Stimulated activated CD4-positive, alpha-beta T cell treated with anti-CD3 and anti-CD28 coated beads, Interleukin-15, amount 100 ng/mL, for 24 hours (primary cell): ENCODE data around the gene POU3F3.

Source experiments
- DNase-seq: peaks from one replicate; pipeline ENCODE4 v3.0.0-alpha.2; 2020

POU3F3 gene

DNA sequence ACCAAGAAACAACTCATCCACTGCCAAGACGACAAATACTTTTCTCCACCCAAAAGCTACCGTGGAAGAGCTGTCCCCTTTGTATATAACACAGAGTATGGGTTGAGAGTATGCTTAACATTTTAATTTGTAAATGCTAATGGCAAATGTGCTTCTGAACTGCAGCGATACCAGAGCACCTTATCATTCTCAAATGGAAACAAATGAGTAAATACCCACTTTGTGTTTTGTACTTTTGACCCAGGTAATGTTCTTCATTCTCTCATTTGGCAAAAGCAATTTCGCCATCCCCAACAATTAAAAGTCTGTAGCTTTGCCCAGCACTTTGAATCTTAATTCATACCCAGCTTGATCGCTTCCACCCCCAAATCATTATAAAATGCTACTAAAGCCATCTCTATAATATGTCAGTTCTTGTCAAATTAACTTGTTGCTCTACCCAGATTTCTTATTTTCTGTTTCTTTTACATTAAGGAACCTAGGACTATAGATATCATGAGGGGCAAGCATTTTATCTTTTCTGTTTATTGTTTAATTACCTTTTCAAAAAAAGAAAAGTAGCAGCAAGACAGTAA lies 6.2 kb upstream of the POU3F3 start:
- DNase-seq = no peak

DNA sequence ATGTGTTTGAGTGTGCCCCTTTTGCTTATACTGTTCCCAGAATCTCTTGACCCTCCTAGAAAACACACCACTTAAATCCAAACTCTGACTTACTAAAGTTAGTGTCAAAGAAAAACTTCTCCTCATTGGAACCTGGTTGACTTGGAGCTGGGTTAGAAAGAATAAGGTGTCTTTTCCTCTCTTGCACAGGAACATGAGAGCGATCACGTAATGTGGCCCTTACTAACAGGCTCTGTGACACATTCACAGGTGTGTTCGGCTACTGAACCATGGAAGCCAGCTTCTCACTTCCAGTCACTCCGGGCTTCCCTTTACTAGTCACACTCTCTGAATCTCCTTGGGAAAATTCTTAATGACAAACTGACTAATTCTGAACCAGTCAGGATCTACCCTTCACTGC lies 5.4 kb upstream of the POU3F3 start:
- no peak for DNase-seq

GRCh38 chr2:104849101-104849500 lies 4.8 kb upstream of the POU3F3 start:
- DNase-seq = no peak

DNA sequence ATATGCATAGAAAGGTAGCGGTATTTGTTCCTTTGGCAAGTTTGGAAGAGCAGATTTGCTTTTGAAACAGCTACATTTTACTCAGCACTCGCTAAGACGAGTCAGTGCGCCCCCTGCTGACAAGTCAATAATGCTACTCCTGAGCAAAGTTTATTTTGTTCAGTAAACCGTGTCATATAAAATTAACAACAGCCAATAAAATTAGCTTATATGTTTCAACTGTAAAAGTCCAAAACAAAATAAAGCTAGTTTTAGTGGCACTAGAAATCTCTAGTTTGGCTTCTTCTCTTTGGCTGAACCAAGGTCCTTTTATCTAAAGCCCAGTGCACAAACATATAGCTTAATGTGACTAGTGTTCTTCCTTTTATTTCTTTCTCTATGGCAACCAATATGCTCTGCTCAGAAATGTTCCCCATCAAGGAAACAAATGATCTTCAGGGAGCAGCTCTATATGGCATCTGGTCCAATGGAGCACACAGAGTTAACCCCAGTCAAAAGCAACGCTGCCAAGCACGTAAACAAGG lies 4.2 kb upstream of the POU3F3 start:
- DNase-seq = peak; percentile 84

DNA sequence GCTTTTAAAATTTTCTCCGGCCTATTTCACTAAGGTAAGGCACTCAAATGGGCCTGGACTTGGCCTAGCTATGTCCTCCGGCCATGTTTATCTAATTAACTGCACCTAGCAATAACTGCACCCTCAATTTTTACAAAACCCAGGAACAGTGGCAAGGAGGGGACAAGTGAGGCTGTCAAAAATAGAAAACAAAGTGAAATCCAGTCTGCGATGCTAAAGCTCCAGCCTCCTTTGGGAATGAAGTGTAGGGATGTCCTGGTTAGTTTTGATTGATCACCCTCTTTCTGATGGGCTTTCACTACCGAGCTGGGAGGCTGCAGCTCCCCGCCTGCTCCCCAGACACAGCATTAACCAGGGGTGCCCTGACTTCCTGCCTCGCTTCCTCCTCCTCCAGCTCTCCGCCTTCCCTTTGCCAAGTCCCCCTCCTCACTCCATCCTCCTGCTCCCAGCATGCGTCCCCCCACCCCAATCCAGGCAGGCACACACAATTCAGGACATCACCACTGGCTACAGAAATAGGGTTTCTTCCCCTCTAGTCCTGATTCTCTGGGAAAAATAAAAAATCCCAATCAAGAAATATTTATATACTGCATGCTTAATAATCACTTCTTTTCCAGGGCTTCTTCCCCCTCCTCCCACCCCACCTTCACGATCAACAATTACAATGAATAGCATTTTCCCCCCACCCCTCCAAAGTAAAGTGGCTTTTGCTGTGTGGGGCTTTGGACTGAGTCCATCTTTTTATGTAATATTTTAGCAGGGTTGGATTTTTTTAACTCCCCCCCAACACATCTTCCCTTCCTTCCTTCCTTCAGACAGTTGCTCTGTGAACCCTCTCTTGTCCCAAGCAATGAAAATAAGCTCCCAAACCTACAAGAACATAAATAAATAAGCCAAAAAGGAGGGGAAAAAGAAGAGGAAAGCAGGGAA lies 3.3 kb upstream of the POU3F3 start:
- DNase-seq = no peak

GRCh38 chr2:104851291-104852089 lies 2.4 kb upstream of the POU3F3 start:
- no peak for DNase-seq

DNA sequence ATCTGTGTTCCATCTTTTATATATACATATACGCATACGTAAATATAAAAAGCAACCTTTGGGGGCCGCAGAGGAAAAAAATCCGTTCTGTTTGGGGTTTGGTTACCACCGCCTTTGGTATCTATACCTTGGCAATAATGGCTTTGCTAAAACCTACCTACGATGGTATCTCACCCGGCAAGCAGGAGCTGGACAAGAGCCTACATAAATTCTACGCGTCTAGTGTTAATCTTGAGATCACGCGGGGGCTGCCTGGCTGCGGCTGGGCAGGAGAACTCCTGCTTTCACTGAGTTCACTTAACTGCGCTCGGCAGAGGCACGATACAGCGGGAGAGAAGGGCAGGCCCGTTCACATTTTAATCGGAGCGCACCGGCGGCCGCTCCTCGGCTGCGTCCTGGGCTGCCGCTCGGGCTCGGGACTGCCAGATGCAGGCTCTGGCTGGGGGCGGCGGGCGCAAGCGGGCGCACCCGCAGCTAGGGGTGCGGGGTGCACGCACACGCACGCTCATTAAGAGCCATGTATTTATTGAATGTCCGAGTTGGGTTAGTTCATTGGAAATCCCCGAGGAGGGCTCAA lies 1.7 kb upstream of the POU3F3 start:
- no peak for DNase-seq

GRCh38 chr2:104854498-104855220 lies 744 bp downstream of the POU3F3 start:
- DNase-seq = no peak

- no peak for DNase-seq
Measured at GRCh38 chr2:104855221-104856085, 1.5 kb downstream of the POU3F3 start.

DNA sequence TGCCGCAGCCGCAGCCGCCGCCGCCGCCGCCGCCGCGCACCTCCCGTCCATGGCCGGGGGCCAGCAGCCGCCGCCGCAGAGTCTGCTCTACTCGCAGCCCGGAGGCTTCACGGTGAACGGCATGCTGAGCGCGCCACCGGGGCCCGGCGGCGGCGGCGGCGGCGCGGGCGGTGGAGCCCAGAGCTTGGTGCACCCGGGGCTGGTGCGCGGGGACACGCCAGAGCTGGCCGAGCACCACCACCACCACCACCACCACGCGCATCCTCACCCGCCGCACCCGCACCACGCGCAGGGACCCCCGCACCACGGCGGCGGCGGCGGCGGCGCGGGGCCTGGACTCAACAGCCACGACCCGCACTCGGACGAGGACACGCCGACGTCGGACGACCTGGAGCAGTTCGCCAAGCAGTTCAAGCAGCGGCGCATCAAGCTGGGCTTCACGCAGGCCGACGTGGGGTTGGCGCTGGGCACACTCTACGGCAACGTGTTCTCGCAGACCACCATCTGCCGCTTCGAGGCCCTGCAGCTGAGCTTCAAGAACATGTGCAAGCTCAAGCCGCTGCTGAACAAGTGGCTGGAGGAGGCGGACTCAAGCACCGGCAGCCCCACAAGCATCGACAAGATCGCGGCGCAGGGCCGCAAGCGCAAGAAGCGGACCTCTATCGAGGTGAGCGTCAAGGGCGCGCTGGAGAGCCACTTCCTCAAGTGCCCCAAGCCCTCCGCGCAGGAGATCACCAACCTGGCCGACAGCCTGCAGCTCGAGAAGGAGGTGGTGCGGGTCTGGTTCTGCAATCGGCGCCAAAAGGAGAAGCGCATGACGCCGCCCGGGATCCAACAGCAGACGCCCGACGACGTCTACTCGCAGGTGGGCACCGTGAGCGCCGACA lies 2.4 kb downstream of the POU3F3 start:
- DNase-seq = no peak

DNA sequence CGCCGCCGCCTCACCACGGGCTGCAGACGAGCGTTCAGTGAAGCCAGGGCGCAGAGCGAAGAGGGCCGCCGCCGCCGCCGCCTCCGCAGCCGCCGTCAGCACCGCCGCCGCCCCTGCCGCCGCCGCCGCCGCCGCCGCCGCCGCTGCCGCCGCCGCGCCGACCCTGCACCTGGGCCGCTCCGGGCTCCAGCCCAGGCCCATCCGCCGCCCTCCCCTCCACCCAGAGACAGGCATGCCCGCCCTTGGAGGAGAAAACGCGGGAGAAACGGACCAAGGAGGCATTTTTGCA lies 3.0 kb downstream of the POU3F3 start:
- DNase-seq = no peak

DNA sequence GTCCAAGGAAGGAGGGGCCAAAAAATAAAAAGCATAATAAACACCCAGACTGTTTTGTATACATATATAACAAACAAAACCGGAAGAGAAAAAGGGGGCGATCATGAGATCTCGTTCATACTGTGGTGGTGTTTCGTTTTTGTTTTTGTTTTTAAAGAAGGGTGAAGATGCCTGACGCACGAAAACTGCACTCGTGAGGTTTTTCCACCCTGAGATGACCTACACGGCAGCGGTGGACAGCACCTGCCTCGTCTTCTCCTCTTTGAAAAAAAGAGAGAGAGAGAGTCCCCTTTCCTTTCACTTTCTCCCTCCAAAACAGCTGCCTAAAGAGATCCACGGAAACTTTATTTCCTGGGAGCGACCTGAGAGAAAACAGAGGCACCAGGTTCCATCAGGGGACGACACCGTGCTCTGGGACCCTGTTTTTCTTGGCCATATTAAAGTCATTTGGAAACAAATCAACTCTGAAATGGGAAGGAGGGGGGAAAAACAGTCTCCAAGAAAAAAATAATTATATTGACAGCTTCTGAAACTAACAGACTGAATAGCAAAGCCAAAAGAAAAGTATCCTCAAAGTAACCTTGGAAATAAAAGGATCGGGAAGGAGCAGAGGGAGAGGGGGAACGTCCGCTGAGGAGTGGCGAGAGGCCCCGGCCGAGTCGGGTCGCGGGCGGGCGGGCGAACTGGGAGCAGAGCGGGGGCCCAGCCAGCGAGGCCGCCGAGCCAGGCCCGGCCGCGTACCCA lies 3.5 kb downstream of the POU3F3 start:
- DNase-seq = no peak

GRCh38 chr2:104858006-104858978 lies 4.4 kb downstream of the POU3F3 start:
- no peak for DNase-seq

GRCh38 chr2:104859291-104859765 lies 5.4 kb downstream of the POU3F3 start:
- no peak for DNase-seq

- DNase-seq = no peak
Measured at GRCh38 chr2:104859766-104860450, 6.0 kb downstream of the POU3F3 start.

GRCh38 chr2:104860451-104860790 lies 6.5 kb downstream of the POU3F3 start:
- no peak for DNase-seq

DNA sequence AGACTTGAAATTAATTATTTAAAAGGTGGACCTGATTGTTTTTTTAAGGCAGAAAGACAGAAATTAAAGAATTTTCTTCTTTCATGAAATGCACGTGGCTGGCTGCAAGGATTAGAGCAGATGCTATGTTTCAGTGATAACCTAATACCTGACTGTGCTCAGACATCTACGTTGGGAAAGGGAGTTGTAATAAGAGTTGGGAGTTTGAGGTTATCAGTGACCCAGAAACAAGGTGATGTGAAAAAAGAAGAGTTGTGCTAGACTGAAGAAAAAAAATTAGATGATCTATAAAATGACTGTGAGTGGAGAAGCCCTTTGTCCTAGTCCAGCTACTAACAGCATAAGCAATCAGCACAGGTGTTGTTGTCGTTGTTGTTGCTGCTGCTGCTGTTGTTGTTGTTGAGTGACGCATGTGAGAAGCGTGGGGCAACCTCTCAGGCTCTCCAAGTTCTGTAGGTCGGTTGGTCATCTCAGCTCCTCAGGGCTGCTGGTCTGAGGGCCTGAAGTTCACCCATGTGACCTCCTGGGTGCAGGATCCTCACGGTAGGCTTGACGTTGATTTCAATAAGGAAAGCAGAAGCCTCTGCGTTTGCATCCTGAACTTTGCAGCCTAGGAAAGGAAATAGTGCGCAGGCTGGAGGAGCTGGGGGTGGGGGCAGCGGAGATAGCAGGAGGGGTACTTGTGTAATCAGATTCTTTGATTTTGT lies 7.6 kb downstream of the POU3F3 start:
- DNase-seq = no peak
